H1 (cell line): Measurements from ENCODE around the gene CDC42EP5.
A peak's percentile ranks its signal among the peaks of the same experiment; 100 is the strongest.

Source experiments
- ATF3 ChIP-seq: IDR thresholded peaks from 2 replicates; pipeline ENCODE4 v1.6.1; 2011; ENCODE audit warnings: low read depth, mild to moderate bottlenecking, low read length; ENCODE audit not compliant: insufficient read depth
- BACH1 ChIP-seq: IDR thresholded peaks from 2 replicates; pipeline ENCODE4 v1.6.1; 2012; ENCODE audit warnings: low read length, improper control_type of control experiment
- CREB1 ChIP-seq: IDR thresholded peaks from 2 replicates; pipeline ENCODE4 v1.6.1; 2012; ENCODE audit warnings: inconsistent platforms
- CTCF ChIP-seq, 3 experiments: IDR thresholded peaks; 1 replicate in 2 of 3; 2 replicates in 1 of 3; pipeline versions ENCODE4 v1.5.1 to v1.6.1; 2011; ENCODE audit warnings: low read length in 3 of 3, mild to moderate bottlenecking in 3 of 3, inconsistent platforms in 2 of 3, low read depth in 1 of 3, moderate library complexity in 1 of 3; ENCODE audit not compliant: insufficient read depth in 1 of 3; ENCODE audit errors: control extremely low read depth in 1 of 3
- EP300 ChIP-seq, 2 experiments: IDR thresholded peaks; 1 replicate in 1 of 2; 2 replicates in 1 of 2; pipeline ENCODE4 v1.6.1; 2011 to 2012; ENCODE audit warnings: low read depth in 2 of 2, low read length in 2 of 2, mild to moderate bottlenecking in 2 of 2, borderline replicate concordance in 1 of 2, inconsistent platforms in 1 of 2, moderate library complexity in 1 of 2
- FOSL1 ChIP-seq: IDR thresholded peaks from 2 replicates; pipeline ENCODE4 v1.6.1; 2011; ENCODE audit warnings: mild to moderate bottlenecking, low read depth, low read length, moderate library complexity; ENCODE audit not compliant: insufficient read depth
- JUN ChIP-seq: IDR thresholded peaks from 2 replicates; pipeline ENCODE4 v1.6.1; 2011; ENCODE audit warnings: low read depth, mild to moderate bottlenecking, improper control_type of control experiment, low read length
- JUND ChIP-seq: IDR thresholded peaks from 2 replicates; pipeline ENCODE4 v1.6.1; 2011; ENCODE audit warnings: mild to moderate bottlenecking, improper control_type of control experiment, low read length
- POLR2AphosphoS5 ChIP-seq: IDR thresholded peaks from 2 replicates; pipeline ENCODE4 v1.6.1; 2011; ENCODE audit warnings: low read depth, low read length
- SIN3A ChIP-seq, 2 experiments: IDR thresholded peaks in 1 of 2; conservative IDR thresholded peaks in 1 of 2; 2 replicates each; pipeline ENCODE4 v1.6.1; 2011 to 2012; ENCODE audit warnings: low read length in 2 of 2, improper control_type of control experiment in 1 of 2, low read depth in 1 of 2, mild to moderate bottlenecking in 1 of 2
- SIX5 ChIP-seq: IDR thresholded peaks from 2 replicates; pipeline ENCODE4 v1.6.1; 2011; ENCODE audit warnings: mild to moderate bottlenecking, low read depth, low read length

- TF ChIP-seq POLR2AphosphoS5 (no peak), CTCF (IDR thresholded peaks at IDR 0.05; ENCODE audit: control extremely low read depth in 1 of 3, insufficient read depth in 1 of 3, low read depth in 1 of 3, low read length in 3 of 3) (peak; percentile 29 to 44 (median 33); a peak in 3 of 4 replicates), SIN3A (conservative IDR thresholded peaks at IDR 0.05 in 1 of 2, IDR thresholded peaks at IDR 0.05 in 1 of 2; ENCODE audit: low read depth in 1 of 2, low read length in 2 of 2) (no peak), BACH1 (no peak), CREB1 (no peak), EP300 (IDR thresholded peaks at IDR 0.05; ENCODE audit: borderline replicate concordance in 1 of 2, low read depth in 2 of 2, low read length in 2 of 2) (no peak), FOSL1 (no peak), SIX5 (no peak), JUND (no peak), JUN (no peak), ATF3 (no peak)
Observed at GRCh38 chr19:54422136-54422535, 51.0 kb downstream of the CDC42EP5 start.
